Raji (cell line): ENCODE measurements around the gene MMP21.

Experiments used
- POLR2A ChIP-seq: IDR thresholded peaks from 2 replicates; pipeline ENCODE4 v1.6.1; 2011; ENCODE audit warnings: low read depth, low read length, control low read depth; ENCODE audit not compliant: insufficient read depth

MMP21 gene

DNA sequence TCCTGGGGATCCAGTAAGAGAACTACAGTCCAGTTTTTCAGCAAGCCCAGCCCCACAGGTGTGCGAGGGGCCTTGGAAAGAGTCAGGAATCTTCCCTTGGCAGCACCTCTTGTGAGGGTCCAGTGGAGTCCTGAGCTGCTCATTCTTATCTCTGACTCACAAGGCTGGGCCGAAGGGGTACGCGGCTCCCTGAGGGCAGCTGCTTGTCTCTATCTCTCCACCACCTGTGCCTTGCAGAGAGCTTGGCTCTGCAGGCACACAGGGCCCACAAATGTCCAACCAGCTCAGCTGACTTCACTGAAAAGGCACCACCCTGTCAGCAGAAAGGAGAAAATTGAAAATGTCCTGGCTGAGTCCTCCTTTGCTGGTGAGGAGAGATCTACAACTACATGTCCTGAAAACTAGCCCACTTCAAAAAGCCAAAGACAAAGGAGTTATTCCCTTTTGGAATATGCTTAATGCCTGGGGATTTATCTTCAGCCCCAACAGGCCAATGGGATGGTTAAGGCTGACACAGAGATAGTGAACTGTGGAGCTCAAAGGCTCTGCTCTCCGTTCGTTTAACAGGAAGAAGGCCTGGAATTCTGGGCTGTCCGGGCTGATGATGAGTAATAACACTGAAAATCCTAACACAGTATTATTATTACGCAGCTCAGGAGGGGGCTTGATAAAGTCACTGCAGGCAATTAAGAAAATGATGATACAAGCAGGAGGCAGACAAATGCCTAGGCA, 24.0 kb upstream of the MMP21 start:
- no peak for TF ChIP-seq POLR2A

DNA sequence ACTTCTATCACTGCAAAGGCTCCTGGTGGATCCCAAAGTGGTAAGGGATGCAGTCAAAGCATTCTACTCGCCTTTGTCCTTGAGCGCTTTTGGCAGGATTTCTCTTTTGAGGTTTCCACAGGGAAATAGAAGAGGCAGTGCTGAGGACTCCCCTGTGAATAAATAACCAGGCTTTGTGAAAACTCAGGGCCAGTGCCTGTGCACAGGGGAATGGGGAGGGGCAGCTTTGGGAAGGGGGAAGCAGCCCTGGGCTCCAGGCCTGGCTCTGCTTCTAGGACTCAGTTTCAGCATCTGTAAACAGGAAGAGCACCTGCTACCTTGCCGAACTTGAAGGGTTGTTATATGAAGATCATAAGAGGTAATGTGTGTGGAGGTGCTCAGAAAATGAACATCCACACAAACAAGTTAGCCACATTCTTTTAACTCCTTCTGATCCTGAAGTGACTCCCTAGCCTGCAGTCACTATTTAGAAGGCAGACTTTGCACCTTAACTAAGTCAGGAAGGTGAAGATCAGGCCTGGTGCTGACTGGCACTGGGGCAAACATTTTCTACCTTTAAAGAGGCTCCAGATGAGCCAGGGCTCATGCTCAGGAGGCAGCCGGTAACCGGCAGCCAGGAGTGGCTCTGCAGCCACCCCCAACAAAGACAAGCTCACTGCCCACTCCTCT, 22.5 kb upstream of the MMP21 start:
- TF ChIP-seq POLR2A = no peak

DNA sequence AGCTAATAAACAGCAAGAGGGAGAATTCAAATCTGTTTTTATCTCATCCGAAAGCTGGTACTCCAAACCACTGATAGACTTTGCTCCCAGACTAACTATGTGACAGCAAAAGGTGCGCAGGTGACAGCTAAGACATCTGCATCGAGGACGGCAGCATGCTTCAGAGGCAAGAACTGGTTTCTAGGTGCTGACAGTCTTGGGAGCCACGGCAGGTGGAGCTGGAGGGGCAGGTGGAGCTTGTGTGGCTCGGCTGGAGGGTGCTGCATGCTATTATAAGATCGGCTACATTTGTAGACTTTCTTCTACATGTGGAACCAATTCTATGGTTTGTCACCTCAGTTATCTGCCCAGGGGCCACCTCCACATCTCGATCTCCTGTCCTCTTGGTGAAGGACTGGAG, 21.8 kb upstream of the MMP21 start:
- no peak for TF ChIP-seq POLR2A

DNA sequence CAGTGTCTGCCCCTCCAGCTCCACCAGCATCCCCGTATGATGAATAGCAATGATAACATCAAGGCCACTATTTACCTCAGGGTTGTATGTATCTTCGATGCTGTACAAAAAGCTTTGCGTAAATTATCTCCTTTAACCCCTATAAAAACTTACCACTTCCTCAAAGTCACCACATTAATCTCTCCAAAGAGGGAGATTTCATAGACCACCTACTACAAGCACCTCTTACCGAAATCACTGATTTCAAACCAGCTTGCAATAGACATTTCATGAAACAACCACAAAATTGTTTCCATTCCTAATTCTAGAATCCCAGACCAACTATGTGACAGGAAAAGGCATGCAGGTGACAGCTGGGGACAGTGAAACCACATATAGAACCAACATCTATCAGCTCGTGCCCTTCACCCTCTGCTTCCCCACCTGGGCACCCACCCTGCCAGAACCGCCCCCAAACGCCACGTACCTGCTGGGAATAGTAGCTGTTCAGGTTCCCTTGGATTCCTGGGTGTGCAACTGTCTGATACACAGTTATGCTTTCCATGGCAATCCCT, 20.1 kb upstream of the MMP21 start:
- no peak for TF ChIP-seq POLR2A

DNA sequence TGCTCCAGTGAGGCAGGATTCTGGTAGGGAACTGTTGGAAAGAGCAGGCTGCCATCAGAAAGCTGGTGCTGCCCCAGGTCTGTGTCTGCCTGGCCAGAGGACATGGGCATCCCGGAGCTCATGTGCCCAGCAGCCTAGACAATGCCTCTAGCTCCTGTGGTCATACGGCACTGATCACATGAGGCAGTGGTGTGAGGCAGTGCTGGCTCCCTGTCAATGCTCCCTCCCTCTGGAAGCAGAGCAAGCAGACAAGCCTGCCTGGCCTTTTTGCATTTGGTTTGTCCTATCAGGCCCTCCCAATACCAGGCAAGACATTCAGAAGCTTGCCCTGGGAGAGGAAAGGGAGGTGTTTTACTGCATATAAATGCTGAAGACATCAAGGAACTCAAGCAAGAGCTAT, 19.5 kb upstream of the MMP21 start:
- TF ChIP-seq POLR2A = no peak

DNA sequence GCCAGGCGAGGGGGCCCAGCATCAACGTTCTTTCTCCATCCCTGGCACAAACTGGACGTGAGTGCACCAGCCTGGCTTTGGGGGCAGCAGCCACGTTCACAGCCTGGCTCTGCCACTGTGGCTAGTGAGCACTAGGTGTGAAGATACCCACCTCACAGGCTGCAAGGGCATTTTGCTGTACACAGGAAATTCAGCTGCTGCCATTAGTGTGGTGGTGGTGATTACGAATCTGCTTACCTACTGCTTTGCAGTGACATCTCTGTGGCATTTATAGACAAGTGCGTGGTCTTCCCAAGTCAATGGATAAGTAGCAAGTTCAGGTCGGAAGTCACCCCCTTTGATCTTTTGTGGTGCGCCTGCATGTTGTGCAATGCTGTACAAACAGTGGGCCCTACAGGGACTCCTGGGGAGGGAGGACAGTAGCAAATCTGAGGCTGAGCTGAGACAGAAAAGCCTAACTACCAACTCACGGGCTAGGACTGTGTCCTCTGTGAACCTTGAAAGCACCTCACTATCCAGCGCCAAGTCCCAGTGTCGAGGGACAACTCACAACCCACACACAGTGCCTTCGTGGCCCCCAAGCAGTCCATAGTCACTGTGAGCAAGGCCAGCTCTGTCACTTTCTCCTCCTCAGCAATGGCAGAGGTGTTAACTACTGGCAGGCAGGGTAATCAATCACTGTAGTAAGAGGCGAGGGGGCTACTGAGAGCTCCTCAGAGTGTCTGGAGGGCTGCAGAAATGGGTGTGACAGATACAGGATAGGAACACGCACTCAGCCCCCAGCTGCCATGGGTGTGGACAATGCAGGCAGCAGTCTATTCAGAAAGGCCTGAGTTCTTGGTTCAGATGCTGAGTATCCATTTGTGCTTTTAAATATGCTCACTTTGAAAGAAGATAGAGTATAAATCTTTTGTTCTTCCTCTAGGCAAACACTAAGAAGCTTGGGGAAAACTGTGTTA, 17.0 kb upstream of the MMP21 start:
- TF ChIP-seq POLR2A = no peak

DNA sequence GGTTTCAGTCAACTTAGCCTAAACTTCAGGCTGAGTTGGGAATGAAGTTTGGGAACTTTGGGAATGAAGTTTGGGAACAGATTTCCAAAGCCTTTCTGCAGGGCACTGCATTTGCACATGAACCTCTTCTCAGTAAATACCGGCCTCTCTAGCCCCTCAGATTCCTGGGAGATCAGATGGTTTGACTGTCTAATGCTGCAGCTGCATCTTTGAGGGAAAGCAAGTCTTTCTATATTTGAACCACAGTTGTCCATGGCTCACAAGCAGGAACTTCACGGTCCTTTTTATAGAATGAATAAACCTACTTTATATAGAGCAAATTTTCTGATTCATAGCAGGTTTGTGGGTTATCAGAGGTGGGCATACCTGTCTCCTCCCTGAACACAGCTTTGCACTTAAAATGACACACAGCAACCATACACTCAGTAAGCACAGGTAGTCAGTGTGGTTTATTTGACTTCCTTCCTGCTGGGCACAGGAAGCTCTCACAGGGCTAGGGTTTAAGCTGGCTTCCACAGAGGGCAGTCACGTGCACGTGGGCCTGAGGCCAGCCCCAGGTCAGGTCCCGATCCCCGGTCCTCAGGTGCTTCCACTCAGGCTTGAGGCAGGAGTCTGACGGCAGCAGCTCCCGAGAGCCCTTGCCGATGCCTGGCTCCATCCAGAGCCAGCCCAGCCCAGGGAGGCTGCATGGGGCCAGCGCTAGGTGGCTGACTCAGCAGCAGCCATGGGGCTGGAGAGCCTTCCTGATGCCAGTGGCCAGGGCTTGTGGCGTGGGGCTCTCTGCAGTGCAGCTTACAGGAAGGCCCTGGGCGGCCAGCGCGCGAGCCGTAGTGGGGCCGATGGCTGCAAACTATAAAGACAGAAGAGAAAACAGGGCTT, 12.8 kb upstream of the MMP21 start:
- TF ChIP-seq POLR2A = no peak

DNA sequence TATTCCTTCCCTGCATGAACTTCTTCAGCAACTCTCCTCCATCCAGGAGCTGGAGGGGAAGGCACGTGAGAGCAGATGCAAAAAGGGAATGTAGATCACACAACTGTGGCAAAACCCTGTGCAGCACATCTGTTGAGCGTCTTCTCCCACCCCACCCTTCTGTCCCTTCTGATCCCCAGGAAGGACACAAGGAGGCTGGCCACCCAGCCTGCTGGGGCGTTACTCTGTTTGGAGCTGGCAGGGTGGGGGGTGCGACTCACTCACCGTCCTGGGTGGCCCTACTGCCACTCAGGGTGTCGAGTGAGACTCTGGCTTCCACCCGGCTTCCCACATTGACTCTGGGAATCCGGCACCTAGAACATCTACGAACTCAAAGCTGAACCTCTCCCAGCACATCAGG, 10.2 kb upstream of the MMP21 start:
- TF ChIP-seq POLR2A = no peak

DNA sequence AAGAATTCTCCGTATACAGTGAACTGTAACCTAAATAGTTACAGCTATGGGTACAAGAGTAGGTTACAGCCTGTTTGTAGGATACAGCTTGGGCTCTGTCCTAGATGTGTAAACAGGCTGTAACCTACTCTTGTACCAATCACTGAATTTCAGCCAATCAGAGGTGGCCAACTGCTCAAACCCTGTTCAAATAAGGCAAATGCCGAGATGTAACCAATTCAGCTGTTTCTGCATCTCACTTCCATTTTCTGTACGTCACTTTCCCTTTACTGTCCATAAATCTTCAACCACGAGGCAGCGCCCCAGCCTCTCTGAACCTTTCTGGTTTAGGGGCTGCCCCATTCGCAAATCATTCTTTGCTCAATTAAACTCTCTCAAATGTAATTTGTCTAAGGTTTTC, 8.3 kb upstream of the MMP21 start:
- TF ChIP-seq POLR2A = no peak

DNA sequence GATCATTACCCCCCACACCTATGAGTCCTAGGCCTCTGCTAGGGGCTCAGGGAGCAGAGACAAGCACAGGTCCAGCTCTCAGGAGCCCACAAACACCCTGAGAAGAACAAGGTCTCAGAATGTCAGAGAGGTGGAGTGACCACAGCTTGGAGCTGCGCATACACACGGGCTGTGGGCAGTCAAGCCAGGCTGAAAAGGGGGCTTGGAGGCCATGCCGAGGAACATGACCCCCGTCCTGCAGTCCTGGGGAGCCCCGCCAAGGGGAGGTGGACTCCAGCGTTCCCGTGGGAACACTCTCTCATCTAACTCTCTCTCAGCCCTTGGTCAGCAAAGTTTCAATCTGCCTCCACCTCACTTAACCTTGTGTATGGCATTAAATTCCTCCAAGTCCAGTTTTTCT, 7.8 kb upstream of the MMP21 start:
- no peak for TF ChIP-seq POLR2A

DNA sequence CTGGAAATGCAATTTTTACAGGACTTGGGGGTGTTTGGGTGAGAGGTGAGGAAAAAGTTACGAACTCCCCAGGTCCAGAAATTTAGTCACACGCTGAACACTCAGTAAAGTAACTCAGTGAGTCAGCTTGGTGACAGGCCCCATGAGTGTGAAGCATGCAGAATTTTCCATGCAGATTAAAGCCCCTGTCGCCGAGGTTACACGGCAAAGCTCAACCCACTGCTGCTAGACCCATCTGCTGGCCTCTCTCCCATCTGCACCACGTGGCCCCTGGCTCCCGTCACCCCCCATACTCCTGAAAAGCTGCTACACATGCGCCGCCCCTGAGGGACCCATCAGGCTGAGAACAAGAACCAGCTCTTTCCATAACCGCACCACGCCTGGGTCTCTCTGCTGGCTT, 7.0 kb upstream of the MMP21 start:
- TF ChIP-seq POLR2A = no peak

DNA sequence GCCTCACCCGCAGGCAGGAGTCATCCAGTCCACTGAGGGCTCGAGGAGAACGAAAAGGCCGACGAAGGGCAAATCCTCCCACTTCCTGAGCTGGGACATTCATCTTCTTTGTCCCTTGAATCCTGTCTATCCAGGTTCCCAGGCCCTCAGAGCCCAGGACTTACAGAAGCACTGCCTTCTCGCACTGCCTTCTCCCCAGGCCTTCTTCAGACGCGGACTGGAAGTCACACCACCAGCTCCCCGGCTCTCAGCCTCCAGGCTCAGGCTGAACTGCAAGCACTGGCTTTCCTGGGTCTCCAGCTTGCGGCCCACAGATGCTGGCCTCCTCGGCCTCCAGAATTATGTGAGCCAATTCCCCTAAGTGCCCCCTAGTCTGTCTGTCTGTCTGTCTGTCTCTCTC, 6.4 kb upstream of the MMP21 start:
- no peak for TF ChIP-seq POLR2A

DNA sequence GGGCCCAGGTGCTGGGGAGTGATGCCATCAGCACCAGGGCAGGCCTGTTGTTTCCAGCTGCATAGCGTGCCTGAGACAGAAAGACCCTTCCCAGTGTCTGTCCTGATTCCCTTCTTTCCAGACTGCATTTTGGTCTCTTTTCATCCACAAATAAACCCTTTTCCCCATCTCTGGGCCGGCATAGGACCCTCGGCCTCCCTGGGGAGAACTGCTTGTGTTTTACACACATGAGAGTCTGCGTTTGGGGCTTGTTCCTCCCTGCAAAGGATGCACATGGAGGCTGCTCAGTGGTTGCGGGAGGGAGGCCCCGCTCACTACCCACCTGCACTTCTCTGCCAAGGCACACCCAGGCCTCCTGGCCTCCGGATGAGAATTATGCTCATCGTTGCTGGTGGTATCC, 5.8 kb upstream of the MMP21 start:
- no peak for TF ChIP-seq POLR2A
